Erythroblast (primary cell): Measurements from ENCODE around the gene TTC3.

Experiments used
- GATA1 ChIP-seq: IDR thresholded peaks from 2 replicates; pipeline ENCODE4 v1.6.1; 2011; ENCODE audit warnings: low read depth, mild to moderate bottlenecking, control low read depth, low read length, moderate library complexity
- POLR2A ChIP-seq: IDR thresholded peaks from 2 replicates; pipeline ENCODE4 v1.6.1; 2011; ENCODE audit warnings: mild to moderate bottlenecking, low read length

DNA sequence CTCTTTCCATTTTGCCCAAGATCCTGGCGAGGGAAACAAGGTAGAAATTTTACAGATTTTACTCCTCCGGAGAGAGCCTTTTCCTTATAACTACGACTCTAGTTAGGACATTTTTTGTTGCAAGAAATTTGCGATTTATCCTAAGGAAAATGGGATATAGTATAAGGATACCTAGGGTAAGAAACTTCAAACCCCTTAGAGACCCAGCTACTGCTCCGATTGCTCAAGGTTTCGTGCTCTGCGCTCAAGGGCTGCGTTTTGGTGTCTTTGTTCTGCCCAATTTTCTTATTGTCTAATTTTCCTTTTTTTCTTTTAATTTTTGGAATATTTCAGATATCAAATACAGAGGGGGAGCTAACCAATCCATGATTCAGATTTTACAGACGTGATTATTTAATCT is 1.5 kb downstream of the TTC3 start:
- TF ChIP-seq POLR2A (no peak), GATA1 (no peak)
